OCI-LY1 (cell line): ENCODE results near the gene BABAM2.
"Not testable (repeated sequence)": the region's sequence is repeated elsewhere in the genome, so short reads cannot be mapped to it uniquely, and the experiment has no call there.

Experiments
- H2AFZ ChIP-seq: fragments of 200-600 bp; sonication (generic), shearing (Covaris generic); 2 replicates; pipeline ENCODE4 v1.6.0; 2014; ENCODE audit warnings: antibody characterized with exemption, mild to moderate bottlenecking, low read length
- H3F3A ChIP-seq: fragments of 200-600 bp; sonication (generic), shearing (Covaris generic); 2 replicates; pipeline ENCODE4 v1.6.0; 2014; ENCODE audit warnings: mild to moderate bottlenecking, antibody characterized with exemption, low read length, moderate library complexity; ENCODE audit not compliant: insufficient read depth
- H3K27ac ChIP-seq: fragments of 200-600 bp; sonication (generic); 2 replicates; pipeline ENCODE4 v1.5.1; 2014; ENCODE audit warnings: low read length, mixed run types, mild to moderate bottlenecking, low read depth; ENCODE audit not compliant: poor library complexity, severe bottlenecking
- H3K27me3 ChIP-seq: fragments of 200-600 bp; sonication (generic); 2 replicates; pipeline ENCODE4 v1.6.0; 2014; ENCODE audit warnings: antibody characterized with exemption, mild to moderate bottlenecking, low read length, moderate library complexity; ENCODE audit not compliant: insufficient read depth
- H3K36me3 ChIP-seq: fragments of 200-600 bp; sonication (generic); 2 replicates; pipeline ENCODE4 v1.6.1; 2014; ENCODE audit warnings: mild to moderate bottlenecking, antibody characterized with exemption, low read length, moderate library complexity, mixed read lengths; ENCODE audit not compliant: insufficient read depth
- H3K4me1 ChIP-seq: fragments of 200-600 bp; sonication (generic); 2 replicates; pipeline ENCODE4 v1.5.1; 2014; ENCODE audit warnings: mild to moderate bottlenecking, low read length, moderate library complexity; ENCODE audit not compliant: insufficient read depth, severe bottlenecking
- H3K4me2 ChIP-seq: fragments of 200-600 bp; sonication (generic), shearing (Covaris generic); 2 replicates; pipeline ENCODE4 v1.6.1; 2014; ENCODE audit warnings: low read length
- H3K4me3 ChIP-seq: fragments of 200-600 bp; sonication (generic); 2 replicates; pipeline ENCODE4 v1.5.1; 2014; ENCODE audit warnings: low read length, low read depth, mild to moderate bottlenecking, mixed read lengths; ENCODE audit not compliant: poor library complexity, severe bottlenecking
- H3K79me2 ChIP-seq: fragments of 200-600 bp; shearing (Covaris generic); 2 replicates; pipeline ENCODE4 v1.6.1; 2016; ENCODE audit warnings: mixed run types, low read length, mixed read lengths; ENCODE audit not compliant: insufficient read depth
- H3K9ac ChIP-seq: fragments of 200-600 bp; sonication (generic), shearing (Covaris generic); 2 replicates; pipeline ENCODE4 v1.6.1; 2014; ENCODE audit warnings: mild to moderate bottlenecking, low read length, mixed read lengths
- H3K9me2 ChIP-seq: fragments of 200-600 bp; sonication (generic), shearing (Covaris generic); 2 replicates; pipeline ENCODE4 v1.6.1; 2014; ENCODE audit warnings: low read depth, mild to moderate bottlenecking, low read length, mixed read lengths
- H3K9me3 ChIP-seq: fragments of 200-600 bp; shearing (Covaris generic); 2 replicates; pipeline ENCODE4 v1.6.1; 2014; ENCODE audit warnings: low read length, mixed read lengths
- H4K20me1 ChIP-seq: fragments of 200-600 bp; sonication (generic), shearing (Covaris generic); 2 replicates; pipeline ENCODE4 v1.6.0; 2016; ENCODE audit warnings: mild to moderate bottlenecking, low read length; ENCODE audit not compliant: insufficient read depth
- EZH2 ChIP-seq: fragments of 200-600 bp; sonication (generic), shearing (Covaris generic); IDR thresholded peaks from 2 replicates; pipeline ENCODE4 v1.8.0; 2017; ENCODE audit warnings: borderline replicate concordance, mixed run types, mild to moderate bottlenecking, antibody characterized with exemption, low read length, moderate library complexity, mixed read lengths
- TF ChIP-seq, protein P1 (sequence below): fragments of 200-600 bp; sonication (generic), shearing (Covaris generic); IDR thresholded peaks from 2 replicates; pipeline ENCODE4 v1.5.1; 2017; ENCODE audit warnings: mild to moderate bottlenecking, antibody characterized with exemption, low read length, moderate library complexity, mixed read lengths

Gene BABAM2

DNA sequence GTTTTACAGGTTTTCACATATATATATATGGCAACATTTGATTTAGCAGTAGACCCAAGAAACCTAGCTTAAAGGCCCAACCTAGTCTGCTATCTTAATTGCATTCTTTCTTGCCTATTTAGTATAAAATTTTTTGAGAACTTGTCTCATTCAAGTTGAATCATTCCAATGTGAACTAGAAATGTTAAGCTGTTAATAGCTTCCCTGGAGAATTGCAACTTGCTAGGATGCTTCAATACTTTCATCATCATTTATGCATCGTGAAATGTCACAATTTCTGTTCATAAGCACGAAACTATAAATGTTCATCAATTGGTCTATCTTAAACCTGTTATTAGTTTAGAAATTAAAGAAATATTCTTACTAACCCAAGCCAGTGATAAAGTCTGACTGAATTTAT is 217.6 kb downstream of the BABAM2 start:
- Histone ChIP-seq H3K79me2 (no peaks in the 10 kb centered on the region), H3K9me2 (no peaks in the 10 kb centered on the region), H3K9ac (no peak overlapping the region), H4K20me1 (no peaks in the 10 kb centered on the region), H3K4me3 (no peak overlapping the region), H3K4me2 (no peak overlapping the region), H3F3A (no peaks in the 10 kb centered on the region), H3K27me3 (no peaks in the 10 kb centered on the region), H3K4me1 (no peaks in the 10 kb centered on the region), H3K27ac (no peak overlapping the region), H3K9me3 (no peaks in the 10 kb centered on the region), H3K36me3 (no peaks in the 10 kb centered on the region), H2AFZ (no peak overlapping the region)
- no peak for TF ChIP-seq EZH2
- TF ChIP-seq, protein P1, sequence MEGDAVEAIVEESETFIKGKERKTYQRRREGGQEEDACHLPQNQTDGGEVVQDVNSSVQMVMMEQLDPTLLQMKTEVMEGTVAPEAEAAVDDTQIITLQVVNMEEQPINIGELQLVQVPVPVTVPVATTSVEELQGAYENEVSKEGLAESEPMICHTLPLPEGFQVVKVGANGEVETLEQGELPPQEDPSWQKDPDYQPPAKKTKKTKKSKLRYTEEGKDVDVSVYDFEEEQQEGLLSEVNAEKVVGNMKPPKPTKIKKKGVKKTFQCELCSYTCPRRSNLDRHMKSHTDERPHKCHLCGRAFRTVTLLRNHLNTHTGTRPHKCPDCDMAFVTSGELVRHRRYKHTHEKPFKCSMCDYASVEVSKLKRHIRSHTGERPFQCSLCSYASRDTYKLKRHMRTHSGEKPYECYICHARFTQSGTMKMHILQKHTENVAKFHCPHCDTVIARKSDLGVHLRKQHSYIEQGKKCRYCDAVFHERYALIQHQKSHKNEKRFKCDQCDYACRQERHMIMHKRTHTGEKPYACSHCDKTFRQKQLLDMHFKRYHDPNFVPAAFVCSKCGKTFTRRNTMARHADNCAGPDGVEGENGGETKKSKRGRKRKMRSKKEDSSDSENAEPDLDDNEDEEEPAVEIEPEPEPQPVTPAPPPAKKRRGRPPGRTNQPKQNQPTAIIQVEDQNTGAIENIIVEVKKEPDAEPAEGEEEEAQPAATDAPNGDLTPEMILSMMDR: no peak

DNA sequence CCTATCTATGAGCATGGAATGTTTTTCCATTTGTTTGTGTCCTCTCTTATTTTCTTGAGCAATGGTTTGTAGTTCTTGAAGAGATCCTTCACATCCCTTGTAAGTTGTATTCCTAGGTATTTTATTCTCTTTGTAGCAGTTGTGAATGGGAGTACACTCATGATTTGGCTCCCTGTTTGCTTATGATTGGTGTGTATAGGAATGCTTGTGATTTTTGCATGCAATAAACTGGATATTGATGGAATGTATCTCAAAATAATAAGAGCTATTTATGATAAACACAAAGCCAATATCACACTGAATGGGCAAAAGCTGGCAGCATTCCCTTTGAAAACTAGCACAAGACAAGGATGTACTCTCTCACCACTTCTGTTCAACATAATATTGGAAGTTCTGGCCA is 223.2 kb downstream of the BABAM2 start:
- not testable (repeated sequence) for H3K27ac ChIP-seq, H4K20me1 ChIP-seq, H3K9me2 ChIP-seq, H2AFZ ChIP-seq, H3K27me3 ChIP-seq, H3F3A ChIP-seq, H3K36me3 ChIP-seq, H3K9ac ChIP-seq, H3K9me3 ChIP-seq, H3K4me3 ChIP-seq, H3K4me1 ChIP-seq, H3K79me2 ChIP-seq, H3K4me2 ChIP-seq

DNA sequence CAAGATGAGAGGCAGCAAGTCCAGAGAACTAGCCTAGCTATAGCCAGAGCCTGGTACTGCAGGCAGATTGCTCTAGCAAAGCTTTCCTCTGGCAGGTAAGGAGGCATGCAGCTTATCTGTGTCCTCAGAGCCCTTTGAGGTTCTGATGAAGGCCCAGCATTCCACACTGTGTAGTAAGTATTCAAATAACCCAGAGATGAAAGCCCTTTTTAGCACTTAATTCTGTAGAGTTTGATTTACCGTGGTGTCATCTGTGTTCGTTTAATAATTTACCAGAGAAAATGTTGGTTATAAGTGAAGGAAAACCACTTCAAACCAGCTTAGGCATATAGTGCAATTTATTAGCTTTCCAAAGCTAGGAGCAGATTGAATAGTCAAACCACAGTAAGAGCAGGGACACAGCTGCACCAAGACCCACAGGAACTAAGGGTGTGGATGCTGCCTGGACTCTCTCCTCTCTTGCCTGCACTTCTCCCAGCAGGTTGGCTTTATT is 226.6 kb downstream of the BABAM2 start:
- Histone ChIP-seq H3K4me1 (no peaks in the 10 kb centered on the region), H3K9ac (no peak overlapping the region), H3K27me3 (no peaks in the 10 kb centered on the region), H3K36me3 (no peaks in the 10 kb centered on the region), H3K4me2 (no peak overlapping the region), H3K4me3 (no peak overlapping the region), H3K27ac (no peak overlapping the region), H4K20me1 (no peaks in the 10 kb centered on the region), H3F3A (no peaks in the 10 kb centered on the region), H3K9me3 (no peaks in the 10 kb centered on the region), H3K79me2 (no peaks in the 10 kb centered on the region), H2AFZ (no peak overlapping the region), H3K9me2 (no peaks in the 10 kb centered on the region)
- TF ChIP-seq EZH2: no peak
- TF ChIP-seq, protein P1: no peak

DNA sequence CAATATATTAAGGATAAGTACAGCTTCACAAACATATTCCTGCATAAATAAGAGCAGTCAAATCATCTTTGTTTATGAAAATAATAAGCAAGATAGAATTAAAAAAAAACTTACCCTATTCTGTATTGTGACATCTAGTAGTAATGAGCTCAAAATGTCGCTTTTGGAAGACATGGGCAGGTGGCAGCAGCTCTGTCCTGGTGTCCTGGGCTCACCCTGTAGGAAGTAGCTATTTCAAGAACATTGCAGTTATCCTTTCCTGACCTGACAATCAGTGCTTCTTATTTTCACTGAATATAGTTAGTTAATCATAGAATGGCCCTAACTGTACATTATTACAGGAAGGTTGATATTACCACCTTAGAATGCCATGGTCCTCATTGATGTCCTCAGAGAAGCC is 229.1 kb downstream of the BABAM2 start:
- Histone ChIP-seq H4K20me1 (no peaks in the 10 kb centered on the region), H3K36me3 (no peaks in the 10 kb centered on the region), H2AFZ (no peak overlapping the region), H3K4me3 (no peak overlapping the region), H3K4me2 (no peak overlapping the region), H3K9ac (no peak overlapping the region), H3K27ac (no peak overlapping the region), H3K9me3 (no peaks in the 10 kb centered on the region), H3K4me1 (no peaks in the 10 kb centered on the region), H3F3A (no peaks in the 10 kb centered on the region), H3K9me2 (no peaks in the 10 kb centered on the region), H3K27me3 (no peaks in the 10 kb centered on the region), H3K79me2 (no peaks in the 10 kb centered on the region)
- TF ChIP-seq EZH2: no peak
- TF ChIP-seq, protein P1: no peak
